Heart right ventricle (tissue), 16 donors: ENCODE data around the gene VSTM2A. TPM values are rescaled to one million over a fixed set of nuclear protein-coding genes. Genes with fewer than 3 reads are reported as not detected.

Experiments
- ATAC-seq, 8 donors: fragments of 200-7000 bp; cut with Tn5 transposase; one replicate each; pipeline ENCODE4 v1.9.1; 2020; ENCODE audit warnings: mild to moderate bottlenecking in 8 of 8, moderate library complexity in 8 of 8, moderate number of reproducible peaks in 1 of 8
- DNase-seq, 2 donors: peaks; one replicate each; pipeline ENCODE4 v3.0.0-alpha.2; 2020
- H3K27ac ChIP-seq, 10 donors: fragments of 200-600 bp; sonication (generic) in 2 of 10; one replicate each; pipeline versions ENCODE4 v1.5.0 to v1.8.0; 2020 to 2022; ENCODE audit warnings: mild to moderate bottlenecking in 3 of 10
- H3K27me3 ChIP-seq, 7 donors: fragments of 200-600 bp; one replicate each; pipeline ENCODE4 v1.8.0; 2021 to 2022; ENCODE audit warnings: mild to moderate bottlenecking in 2 of 7
- H3K36me3 ChIP-seq, 9 donors: fragments of 200-600 bp; sonication (generic) in 1 of 9; one replicate each; pipeline versions ENCODE4 v1.5.0 to v1.8.0; 2020 to 2022; ENCODE audit warnings: mild to moderate bottlenecking in 2 of 9
- H3K4me1 ChIP-seq, 9 donors: fragments of 200-600 bp; sonication (generic) in 1 of 9; one replicate each; pipeline versions ENCODE4 v1.5.0 to v1.8.0; 2020 to 2022; ENCODE audit warnings: mild to moderate bottlenecking in 4 of 9
- H3K4me3 ChIP-seq, 10 donors: fragments of 200-600 bp; sonication (generic) in 2 of 10; one replicate each; pipeline versions ENCODE4 v1.5.0 to v1.8.0; 2020 to 2022; ENCODE audit warnings: mild to moderate bottlenecking in 7 of 10, moderate library complexity in 2 of 10
- H3K9me3 ChIP-seq, 11 donors: fragments of 200-600 bp in 10 of 11; sonication (generic) in 2 of 11; one replicate each; pipeline versions ENCODE4 v1.5.0 to v1.8.0; 2013 to 2022; ENCODE audit warnings: mild to moderate bottlenecking in 2 of 11, control low read depth in 1 of 11, moderate library complexity in 1 of 11
- CTCF ChIP-seq, 9 donors: fragments of 200-600 bp; sonication (generic) in 2 of 9; IDR thresholded peaks; one replicate each; pipeline versions ENCODE4 v1.5.0 to v1.8.0; 2021 to 2022; ENCODE audit warnings: antibody characterized with exemption in 9 of 9, mild to moderate bottlenecking in 5 of 9, moderate library complexity in 1 of 9
- WGBS, 2 donors: extraction: QIAGEN DNeasy Blood & Tissue Kit; methylation state at CpG; one replicate each; pipeline ENCODE4 v1.1.7; 2013; ENCODE audit warnings: inconsistent platforms in 1 of 2; 5-methylcytosine and 5-hydroxymethylcytosine counted together
- intact Hi-C, 10 donors: fragments of 100-400 bp; cut with DNase I; formaldehyde crosslinking; loops; one replicate each; pipeline versions ENCODE4 v1.11.1 to v1.14.2; 2022
- polyA plus RNA-seq, 2 donors: library from polyadenylated mRNA; stranded (reverse); fragments of 200-250 nt; gene quantifications; one replicate each; pipeline ENCODE4 v1.2.3, GENCODE V29; 2013
- total RNA-seq, 10 donors: library from RNA; stranded (reverse); fragmentation: NEBNext Ultra II Directional in 3 of 10; extraction: Animal tissue kit (Norgen Biotek cat#: 25700) in 3 of 10; gene quantifications; one replicate each; pipeline versions ENCODE4 v1.2.1 to v1.2.4, GENCODE V29; 2021 to 2023
- donor health status: Arrhythmogenic right ventricular cardiomyopathy.
- donor health status: ischemic (EF 13 %, LVEDD 7.1; RV severe dilation, severe dysfunction).
- donor health status: healthy with polysubstance abuse.
- donor health status: DM: no; HTN: yes; CAD: no.
- donor health status: DM: no; HTN: no; CAD: no.
- donor health status: ischemic (EF 25% LVEDD 6.9; RV normal size, moderate dysfunction).
- donor health status: ischemic (EF 25% LVEDD 5.7; RV mildly dilated, moderate dysfunction).
- donor health status: healthy.
- donor health status: DM: yes; HTN: yes; CAD: no.
- donor health status: Ischemic cardiomyopathy.
- donor health status: ischemic (EF 35%, LVEDD 5.7; RV mildly dilated, moderate dysfunction).
- donor health status: nonischemic (EF 11% LVEDD 7.7; RV severe dilation, severe dysfunction).
- donor health status: DM: yes; HTN: yes; CAD: no.
- donor health status: PGD.
- donor health status: ischemic (EF 29% LVEDD 5.4; RV normal size, mild dysfunction).
- donor health status: nonischemic (EF 23%, LVEDD 6.1; RV moderate dilation, normal function).

VSTM2A gene
- total and polyA plus RNA-seq, 12 donors: not detected

GRCh38 chr7:54543051-54543488 lies 895 bp downstream of the VSTM2A start:
- Histone ChIP-seq H3K4me1 (peaks cover 0 to 16% (median 10%) of the 10 kb centered on the region in 9 donors), H3K27ac (no peak overlapping the region), H3K27me3 (peaks cover 6 to 99% (median 76%) of the 10 kb centered on the region in 7 donors), H3K36me3 (no peaks in the 10 kb centered on the region), H3K9me3 (no peaks in the 10 kb centered on the region), H3K4me3 (no peak overlapping the region)
- 6 to 7% methylated on average over 7 of the region's 7 CpGs for WGBS, 2 donors
- intact Hi-C loops: no loop called here
- TF ChIP-seq CTCF (IDR thresholded peaks at IDR 0.05): no peak
- DNase-seq (no peak), ATAC-seq (no peak)

- Histone ChIP-seq H3K27me3 (peaks cover 6 to 99% (median 83%) of the 10 kb centered on the region in 7 donors), H3K27ac (no peak overlapping the region), H3K4me1 (peaks cover 0 to 16% (median 10%) of the 10 kb centered on the region in 9 donors), H3K36me3 (no peaks in the 10 kb centered on the region), H3K9me3 (no peaks in the 10 kb centered on the region), H3K4me3 (no peak overlapping the region)
- no peak for ATAC-seq
- TF ChIP-seq CTCF (IDR thresholded peaks at IDR 0.05): no peak
- 4 to 7% methylated on average over 3 of the region's 3 CpGs for WGBS, 2 donors
- DNase-seq: no peak
- intact Hi-C loops: no loop called here
These were observed 2.0 kb downstream of the VSTM2A start for GRCh38 chr7:54544149-54544526.

DNA sequence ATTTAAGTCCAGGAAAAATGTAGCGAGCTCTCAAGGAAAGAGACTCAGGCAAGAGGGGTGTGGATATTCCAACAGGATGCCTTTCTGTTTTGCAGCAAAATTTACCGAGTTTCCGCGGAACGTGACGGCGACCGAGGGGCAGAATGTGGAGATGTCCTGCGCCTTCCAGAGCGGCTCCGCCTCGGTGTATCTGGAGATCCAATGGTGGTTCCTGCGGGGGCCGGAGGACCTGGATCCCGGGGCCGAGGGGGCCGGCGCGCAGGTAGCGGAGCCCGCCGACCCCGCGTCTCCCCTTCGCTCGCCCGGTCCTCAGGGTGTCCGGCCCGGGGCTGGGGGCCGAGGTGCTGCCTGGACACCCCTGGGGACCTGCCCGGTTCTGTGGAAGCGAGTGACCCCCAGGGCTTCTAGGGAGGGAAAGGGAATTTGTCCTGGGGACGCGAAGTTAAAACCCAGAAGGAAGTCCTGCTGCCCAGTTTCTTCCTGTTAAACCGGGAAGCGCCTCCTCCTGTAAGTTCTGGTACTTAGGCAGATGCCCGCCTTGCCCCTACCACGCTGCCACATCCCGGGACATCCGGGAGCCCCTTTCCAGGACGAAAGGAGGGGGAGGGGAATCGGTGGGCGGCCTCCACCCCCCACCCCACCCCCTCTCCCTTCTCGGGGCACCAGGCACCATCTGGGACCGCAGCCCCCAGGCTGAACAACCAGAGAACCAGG lies 2.5 kb downstream of the VSTM2A start:
- peaks cover 6 to 99% (median 83%) of the 10 kb centered on the region in 7 donors for H3K27me3 ChIP-seq
- no peak for DNase-seq

GRCh38 chr7:54545241-54545563 lies 3.0 kb downstream of the VSTM2A start:
- peaks cover 6 to 98% (median 78%) of the 10 kb centered on the region in 7 donors for H3K27me3 ChIP-seq

More for the DNA sequence above, 2.5 kb downstream of the VSTM2A start:
- TF ChIP-seq CTCF (IDR thresholded peaks at IDR 0.05): no peak
- Histone ChIP-seq H3K9me3 (no peaks in the 10 kb centered on the region), H3K4me3 (no peak overlapping the region), H3K4me1 (peaks cover 0 to 16% (median 10%) of the 10 kb centered on the region in 9 donors), H3K36me3 (no peaks in the 10 kb centered on the region), H3K27ac (no peak overlapping the region)
- 1% methylated on average over 44 to 45 of the region's 45 CpGs for WGBS, 2 donors
- intact Hi-C loops: no loop called here
- ATAC-seq: no peak

More at GRCh38 chr7:54545241-54545563, 3.0 kb downstream of the VSTM2A start:
- Histone ChIP-seq H3K36me3 (no peaks in the 10 kb centered on the region), H3K27ac (no peak overlapping the region), H3K4me1 (peaks cover 0 to 16% (median 10%) of the 10 kb centered on the region in 9 donors), H3K4me3 (no peak overlapping the region), H3K9me3 (no peaks in the 10 kb centered on the region)
- intact Hi-C loops: no loop called here
- TF ChIP-seq CTCF (IDR thresholded peaks at IDR 0.05): no peak
- DNase-seq: no peak
- WGBS, 2 donors: 1 to 3% methylated on average over 5 of the region's 5 CpGs
- no peak for ATAC-seq
